HCT116 (cell line): ENCODE results near the gene PAIP1. TPM values are rescaled to one million over a fixed set of nuclear protein-coding genes. Genes with fewer than 3 reads are reported as not detected.

Source experiments
- ATAC-seq: fragments of 200-7000 bp; cut with Tn5 transposase; 2 replicates; pipeline ENCODE4 v1.9.1; 2020; ENCODE audit warnings: mild to moderate bottlenecking, moderate library complexity
- BruUV-seq: library from RNA; stranded (reverse); fragments of 400-500 nt; replicated peaks from 2 replicates; lab custom pipeline; 2021; lab: Mats Ljungman, UMichigan
- CTCF ChIA-PET: fragments of 300-600 bp; sonication (Branson Sonifier 250); formaldehyde crosslinking; loops from one replicate; lab custom pipeline; 2021; ENCODE audit warnings: antibody characterized with exemption; lab: Charles Lee
- POLR2A ChIA-PET: fragments of 300-600, 350-600 bp; sonication (Branson Sonifier 250); formaldehyde crosslinking; loops from one replicate; lab custom pipeline; 2021; ENCODE audit warnings: antibody characterized with exemption; lab: Charles Lee
- RAD21 ChIA-PET, 2 experiments: fragments of 300-600 bp; sonication (Branson Sonifier 250); formaldehyde crosslinking; loops; one replicate each; lab custom pipeline; 2023; ENCODE audit warnings: low total read pairs in 2 of 2; ENCODE audit not compliant: uncharacterized antibody in 2 of 2, unreplicated experiment in 2 of 2, low non-redundant PET in 1 of 2; lab: Charles Lee
- DNase-seq: peaks from one replicate; pipeline ENCODE4 v3.0.0-alpha.2; 2010; ENCODE audit warnings: low read depth, low spot score
- H2AFZ ChIP-seq: fragments of 200-600 bp; shearing (Covaris generic), sonication (generic); 2 replicates; pipeline ENCODE4 v1.6.1; 2017; ENCODE audit warnings: low read depth, mixed run types, mixed read lengths, antibody characterized with exemption, low read length; ENCODE audit not compliant: poor library complexity, severe bottlenecking
- H3K27ac ChIP-seq: 2 replicates; pipeline ENCODE4 v1.5.1; 2012; ENCODE audit warnings: low read depth, low read length
- H3K27me3 ChIP-seq: fragments of 200-600 bp; sonication (generic); 2 replicates; pipeline ENCODE4 v1.6.1; 2016; ENCODE audit warnings: mixed run types, low read length, mixed read lengths; ENCODE audit not compliant: insufficient read depth
- H3K36me3 ChIP-seq, 2 experiments: fragments of 200-500 bp in 1 of 2; fragments of 200-600 bp in 1 of 2; sonication (Bioruptor generic) in 1 of 2; sonication (generic) in 1 of 2; 2 replicates each; pipeline versions ENCODE4 v1.5.1 to v1.6.1; 2014 to 2016; ENCODE audit warnings: low read length in 2 of 2, inconsistent platforms in 1 of 2, mixed read lengths in 1 of 2, mixed run types in 1 of 2; ENCODE audit not compliant: insufficient read depth in 2 of 2, control insufficient read depth in 1 of 2
- H3K4me1 ChIP-seq, 2 experiments: fragments of 200-600 bp in 1 of 2; sonication (generic) in 1 of 2; 2 replicates each; pipeline versions ENCODE4 v1.5.1 to v1.6.1; 2012 to 2017; ENCODE audit warnings: low read length in 2 of 2, inconsistent platforms in 1 of 2, mild to moderate bottlenecking in 1 of 2, mixed read lengths in 1 of 2, mixed run types in 1 of 2, moderate library complexity in 1 of 2; ENCODE audit not compliant: insufficient read depth in 2 of 2, control insufficient read depth in 1 of 2
- H3K4me2 ChIP-seq: fragments of 200-600 bp; sonication (generic); 2 replicates; pipeline ENCODE4 v1.6.1; 2017; ENCODE audit warnings: mixed run types, low read length, mixed read lengths
- H3K4me3 ChIP-seq, 2 experiments: fragments of 200-600 bp in 1 of 2; sonication (generic) in 1 of 2; replicated peaks in 1 of 2; 2 replicates each; pipeline ENCODE4 v1.5.1; 2011 to 2016; ENCODE audit warnings: low read length in 2 of 2, control low read depth in 1 of 2, low read depth in 1 of 2, mild to moderate bottlenecking in 1 of 2, mixed read lengths in 1 of 2, mixed run types in 1 of 2
- H3K79me2 ChIP-seq: fragments of 200-600 bp; sonication (generic); 2 replicates; pipeline ENCODE4 v1.6.1; 2017; ENCODE audit warnings: mild to moderate bottlenecking, mixed run types, low read length, moderate library complexity, mixed read lengths; ENCODE audit not compliant: insufficient read depth
- H3K9ac ChIP-seq: fragments of 200-600 bp; sonication (generic); 2 replicates; pipeline ENCODE4 v1.6.1; 2016; ENCODE audit warnings: low read length, mixed read lengths
- H3K9me2 ChIP-seq: fragments of 200-600 bp; sonication (generic), shearing (Covaris generic); 2 replicates; pipeline ENCODE4 v1.6.1; 2017; ENCODE audit warnings: mixed run types, mild to moderate bottlenecking, moderate library complexity; ENCODE audit not compliant: insufficient read depth
- H3K9me3 ChIP-seq, 2 experiments: fragments of 200-500 bp in 1 of 2; fragments of 200-600 bp in 1 of 2; sonication (Bioruptor generic) in 1 of 2; sonication (generic) in 1 of 2; 2 replicates each; pipeline ENCODE4 v1.6.1; 2014 to 2017; ENCODE audit warnings: low read length in 2 of 2, mixed read lengths in 2 of 2, inconsistent platforms in 1 of 2, low read depth in 1 of 2, mild to moderate bottlenecking in 1 of 2, mixed run types in 1 of 2, moderate library complexity in 1 of 2; ENCODE audit not compliant: control insufficient read depth in 1 of 2, insufficient read depth in 1 of 2
- H4K20me1 ChIP-seq: fragments of 200-600 bp; sonication (generic), shearing (Covaris generic); 2 replicates; pipeline ENCODE4 v1.6.1; 2017; ENCODE audit warnings: mixed run types, mild to moderate bottlenecking, moderate library complexity; ENCODE audit not compliant: insufficient read depth
- CBX3 ChIP-seq: IDR thresholded peaks from 2 replicates; pipeline ENCODE4 v1.6.1; 2012; ENCODE audit warnings: low read depth
- ELF1 ChIP-seq: IDR thresholded peaks from 2 replicates; pipeline ENCODE4 v1.6.1; 2012; ENCODE audit warnings: low read depth, borderline replicate concordance
- EZH2 ChIP-seq: fragments of 200-600 bp; sonication (generic); IDR thresholded peaks from 2 replicates; pipeline ENCODE4 v1.6.1; 2017; ENCODE audit warnings: antibody characterized with exemption, mixed run types
- EZH2phosphoT487 ChIP-seq: fragments of 200-600 bp; IDR thresholded peaks from 2 replicates; pipeline ENCODE4 v1.6.1; 2018; ENCODE audit warnings: antibody characterized with exemption, borderline replicate concordance
- FOSL1 ChIP-seq: IDR thresholded peaks from 2 replicates; pipeline ENCODE4 v1.6.1; 2012; ENCODE audit warnings: low read depth
- POLR2A ChIP-seq: IDR thresholded peaks from 2 replicates; pipeline ENCODE4 v1.7.0; 2011; ENCODE audit warnings: borderline replicate concordance; ENCODE audit not compliant: insufficient read depth, insufficient read length; ENCODE audit errors: extremely low read depth
- POLR2AphosphoS5 ChIP-seq: IDR thresholded peaks from 2 replicates; pipeline ENCODE4 v1.6.1; 2011; ENCODE audit warnings: mild to moderate bottlenecking, low read depth, low read length, moderate library complexity
- SP1 ChIP-seq: IDR thresholded peaks from 2 replicates; pipeline ENCODE4 v1.6.1; 2012; ENCODE audit warnings: low read depth
- TCF7L2 ChIP-seq: IDR thresholded peaks from 2 replicates; pipeline ENCODE4 v1.7.0; 2011; ENCODE audit warnings: borderline replicate concordance, inconsistent platforms; ENCODE audit not compliant: insufficient read depth, insufficient read length; ENCODE audit errors: extremely low read depth
- YY1 ChIP-seq: IDR thresholded peaks from 2 replicates; pipeline ENCODE4 v1.6.1; 2011; ENCODE audit warnings: low read length, low read depth, moderate library complexity, mild to moderate bottlenecking; ENCODE audit not compliant: insufficient replicate concordance; ENCODE audit errors: extremely low read depth
- ZNF274 ChIP-seq: fragments of 200-500 bp; sonication (Bioruptor generic); IDR thresholded peaks from 2 replicates; pipeline ENCODE4 v1.6.1; 2014; ENCODE audit warnings: mild to moderate bottlenecking, low read depth, low read length, inconsistent platforms
- intact Hi-C: fragments of 100-400 bp; cut with micrococcal nuclease; formaldehyde crosslinking; loops from 2 replicates; pipeline ENCODE4 v1.10.0; 2022
- total RNA-seq: library from RNA; stranded (reverse); gene quantifications from one replicate; pipeline ENCODE4 v1.2.1, GENCODE V29; 2021; ENCODE audit not compliant: unreplicated experiment
- TF ChIP-seq, protein P1 (sequence below): IDR thresholded peaks from 2 replicates; pipeline ENCODE4 v1.6.1; 2011; ENCODE audit warnings: mild to moderate bottlenecking, low read length, moderate library complexity; ENCODE audit not compliant: insufficient replicate concordance; ENCODE audit errors: extremely low read depth
- TF ChIP-seq, protein P2 (sequence below): IDR thresholded peaks from 2 replicates; pipeline ENCODE4 v1.6.1; 2012; ENCODE audit warnings: low read depth
- TF ChIP-seq, protein P3 (sequence below), 3 experiments: fragments of 200-600 bp in 1 of 3; sonication (generic) in 1 of 3; IDR thresholded peaks in 2 of 3; conservative IDR thresholded peaks in 1 of 3; 2 replicates each; pipeline ENCODE4 v1.5.1; 2012 to 2017; ENCODE audit warnings: low read depth in 2 of 3, low read length in 2 of 3, antibody characterized with exemption in 1 of 3, borderline replicate concordance in 1 of 3, control low read depth in 1 of 3, mild to moderate bottlenecking in 1 of 3, mixed read lengths in 1 of 3, mixed run types in 1 of 3, moderate library complexity in 1 of 3; ENCODE audit not compliant: insufficient read depth in 1 of 3
- TF ChIP-seq, protein P4 (sequence below): IDR thresholded peaks from 2 replicates; pipeline ENCODE4 v1.6.1; 2012

The PAIP1 gene
- total RNA-seq, 1 experiment from 2014 or later = 83.8 TPM

DNA sequence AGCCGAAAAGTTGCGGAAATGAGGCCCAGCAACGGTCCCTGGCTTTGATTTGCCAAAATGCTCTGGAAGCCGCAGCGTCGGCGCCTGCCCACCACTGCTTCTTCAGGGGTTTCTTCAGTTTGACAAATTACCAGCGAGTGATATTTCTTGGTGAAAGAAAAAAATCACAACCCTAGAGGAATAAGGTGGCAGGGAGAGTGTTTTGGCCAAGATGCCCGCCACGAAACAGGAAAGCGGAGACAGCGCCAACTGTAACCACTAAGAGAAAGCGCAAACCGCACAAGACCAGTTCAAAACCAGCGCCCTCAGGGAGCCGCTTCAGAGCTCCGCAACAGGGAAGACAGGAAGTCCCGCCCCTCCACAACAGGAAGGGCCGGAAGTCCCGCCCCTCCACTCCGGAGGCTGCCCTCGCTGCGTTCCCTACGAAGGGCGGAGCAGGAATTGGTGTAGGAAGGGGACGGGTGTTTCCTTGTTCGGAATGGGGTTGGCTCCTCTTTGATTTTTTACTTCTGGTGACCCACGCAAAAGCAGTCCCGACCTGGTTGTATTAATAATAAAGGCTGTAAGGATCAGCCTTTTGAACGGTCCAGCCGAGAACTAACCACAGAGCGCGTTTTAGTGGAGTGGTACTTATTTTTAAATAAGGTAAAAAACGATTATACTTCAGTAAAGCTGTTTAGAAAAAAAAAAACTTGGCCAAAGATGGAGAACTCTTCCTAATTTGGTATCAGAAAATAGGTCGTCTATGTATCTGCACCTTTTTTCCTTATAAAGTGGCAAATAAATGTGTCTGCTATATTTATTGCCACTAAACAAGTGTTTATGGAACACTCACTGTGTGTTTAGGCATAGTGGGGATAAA is 41.8 kb downstream of the PAIP1 start, which contains the start of gene C5orf34 (continued):
- no peak for TF ChIP-seq EZH2phosphoT487
- no peak for TF ChIP-seq EZH2
- peak; percentile 77 for TF ChIP-seq TCF7L2
- TF ChIP-seq ZNF274 = no peak

DNA sequence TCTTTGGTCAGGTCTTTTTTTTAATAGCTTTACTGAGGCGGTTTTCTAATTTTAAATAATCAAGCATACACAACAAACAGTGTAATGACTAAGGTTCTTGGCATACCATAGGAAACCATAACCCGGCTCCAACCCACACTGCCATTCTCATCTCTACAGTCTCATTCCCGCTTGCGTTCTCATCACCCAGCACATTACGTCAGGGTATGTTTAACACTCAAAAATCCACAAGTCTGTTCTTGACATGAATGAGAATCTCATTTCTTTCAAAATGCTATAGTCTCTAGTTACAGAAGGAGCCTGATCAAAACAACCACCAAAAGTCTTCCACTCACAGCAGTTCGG is 42.4 kb downstream of the PAIP1 start:
- ChIA-PET RAD21 (no interaction called here), CTCF (interaction anchor here (1.2 kb wide), 1 partner anchor 30 kb away, joined by 5 read pairs; the partner anchor contains the start of gene TMEM267), POLR2A (interaction anchor here (1.0 to 1.1 kb wide), 4 partner anchors 9 to 30 kb away, joined by 3 to 10 read pairs (median 6); partner anchors contain the start of gene TMEM267)
- H3K4me1 ChIP-seq = peaks cover 5 to 18% of the 10 kb centered on the region in 2 experiments; a peak in 2 of 4 replicates
- no peaks in the 10 kb centered on the region for H4K20me1 ChIP-seq
- TSS peak; percentile 88 for BruUV-seq
- H3K79me2 ChIP-seq = peaks cover 16% of the 10 kb centered on the region
- peak overlapping the region; percentile 86 for H3K9ac ChIP-seq
- no peaks in the 10 kb centered on the region for H3K9me2 ChIP-seq
- DNase-seq (no peak), ATAC-seq (peak; percentile 55)
- peak overlapping the region; percentile 80 to 85 for H3K4me3 ChIP-seq
- H3K27ac ChIP-seq = peak overlapping the region; percentile 70
- H3K9me3 ChIP-seq = no peaks in the 10 kb centered on the region
- intact Hi-C loops = no loop called here
- H2AFZ ChIP-seq = peak overlapping the region; percentile 79
- H3K27me3 ChIP-seq = no peaks in the 10 kb centered on the region
- no peaks in the 10 kb centered on the region for H3K36me3 ChIP-seq
- H3K4me2 ChIP-seq = peak overlapping the region; percentile 76
- TF ChIP-seq ZNF274 = no peak
- no peak for TF ChIP-seq ELF1
- no peak for TF ChIP-seq POLR2A
- TF ChIP-seq CBX3 = no peak
- no peak for TF ChIP-seq POLR2AphosphoS5
- TF ChIP-seq SP1 = no peak
- no peak for TF ChIP-seq FOSL1
- TF ChIP-seq, protein P1, sequence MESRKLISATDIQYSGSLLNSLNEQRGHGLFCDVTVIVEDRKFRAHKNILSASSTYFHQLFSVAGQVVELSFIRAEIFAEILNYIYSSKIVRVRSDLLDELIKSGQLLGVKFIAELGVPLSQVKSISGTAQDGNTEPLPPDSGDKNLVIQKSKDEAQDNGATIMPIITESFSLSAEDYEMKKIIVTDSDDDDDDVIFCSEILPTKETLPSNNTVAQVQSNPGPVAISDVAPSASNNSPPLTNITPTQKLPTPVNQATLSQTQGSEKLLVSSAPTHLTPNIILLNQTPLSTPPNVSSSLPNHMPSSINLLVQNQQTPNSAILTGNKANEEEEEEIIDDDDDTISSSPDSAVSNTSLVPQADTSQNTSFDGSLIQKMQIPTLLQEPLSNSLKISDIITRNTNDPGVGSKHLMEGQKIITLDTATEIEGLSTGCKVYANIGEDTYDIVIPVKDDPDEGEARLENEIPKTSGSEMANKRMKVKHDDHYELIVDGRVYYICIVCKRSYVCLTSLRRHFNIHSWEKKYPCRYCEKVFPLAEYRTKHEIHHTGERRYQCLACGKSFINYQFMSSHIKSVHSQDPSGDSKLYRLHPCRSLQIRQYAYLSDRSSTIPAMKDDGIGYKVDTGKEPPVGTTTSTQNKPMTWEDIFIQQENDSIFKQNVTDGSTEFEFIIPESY = no peak
- TF ChIP-seq, protein P2, sequence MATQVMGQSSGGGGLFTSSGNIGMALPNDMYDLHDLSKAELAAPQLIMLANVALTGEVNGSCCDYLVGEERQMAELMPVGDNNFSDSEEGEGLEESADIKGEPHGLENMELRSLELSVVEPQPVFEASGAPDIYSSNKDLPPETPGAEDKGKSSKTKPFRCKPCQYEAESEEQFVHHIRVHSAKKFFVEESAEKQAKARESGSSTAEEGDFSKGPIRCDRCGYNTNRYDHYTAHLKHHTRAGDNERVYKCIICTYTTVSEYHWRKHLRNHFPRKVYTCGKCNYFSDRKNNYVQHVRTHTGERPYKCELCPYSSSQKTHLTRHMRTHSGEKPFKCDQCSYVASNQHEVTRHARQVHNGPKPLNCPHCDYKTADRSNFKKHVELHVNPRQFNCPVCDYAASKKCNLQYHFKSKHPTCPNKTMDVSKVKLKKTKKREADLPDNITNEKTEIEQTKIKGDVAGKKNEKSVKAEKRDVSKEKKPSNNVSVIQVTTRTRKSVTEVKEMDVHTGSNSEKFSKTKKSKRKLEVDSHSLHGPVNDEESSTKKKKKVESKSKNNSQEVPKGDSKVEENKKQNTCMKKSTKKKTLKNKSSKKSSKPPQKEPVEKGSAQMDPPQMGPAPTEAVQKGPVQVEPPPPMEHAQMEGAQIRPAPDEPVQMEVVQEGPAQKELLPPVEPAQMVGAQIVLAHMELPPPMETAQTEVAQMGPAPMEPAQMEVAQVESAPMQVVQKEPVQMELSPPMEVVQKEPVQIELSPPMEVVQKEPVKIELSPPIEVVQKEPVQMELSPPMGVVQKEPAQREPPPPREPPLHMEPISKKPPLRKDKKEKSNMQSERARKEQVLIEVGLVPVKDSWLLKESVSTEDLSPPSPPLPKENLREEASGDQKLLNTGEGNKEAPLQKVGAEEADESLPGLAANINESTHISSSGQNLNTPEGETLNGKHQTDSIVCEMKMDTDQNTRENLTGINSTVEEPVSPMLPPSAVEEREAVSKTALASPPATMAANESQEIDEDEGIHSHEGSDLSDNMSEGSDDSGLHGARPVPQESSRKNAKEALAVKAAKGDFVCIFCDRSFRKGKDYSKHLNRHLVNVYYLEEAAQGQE = no peak
- TF ChIP-seq, protein P3, sequence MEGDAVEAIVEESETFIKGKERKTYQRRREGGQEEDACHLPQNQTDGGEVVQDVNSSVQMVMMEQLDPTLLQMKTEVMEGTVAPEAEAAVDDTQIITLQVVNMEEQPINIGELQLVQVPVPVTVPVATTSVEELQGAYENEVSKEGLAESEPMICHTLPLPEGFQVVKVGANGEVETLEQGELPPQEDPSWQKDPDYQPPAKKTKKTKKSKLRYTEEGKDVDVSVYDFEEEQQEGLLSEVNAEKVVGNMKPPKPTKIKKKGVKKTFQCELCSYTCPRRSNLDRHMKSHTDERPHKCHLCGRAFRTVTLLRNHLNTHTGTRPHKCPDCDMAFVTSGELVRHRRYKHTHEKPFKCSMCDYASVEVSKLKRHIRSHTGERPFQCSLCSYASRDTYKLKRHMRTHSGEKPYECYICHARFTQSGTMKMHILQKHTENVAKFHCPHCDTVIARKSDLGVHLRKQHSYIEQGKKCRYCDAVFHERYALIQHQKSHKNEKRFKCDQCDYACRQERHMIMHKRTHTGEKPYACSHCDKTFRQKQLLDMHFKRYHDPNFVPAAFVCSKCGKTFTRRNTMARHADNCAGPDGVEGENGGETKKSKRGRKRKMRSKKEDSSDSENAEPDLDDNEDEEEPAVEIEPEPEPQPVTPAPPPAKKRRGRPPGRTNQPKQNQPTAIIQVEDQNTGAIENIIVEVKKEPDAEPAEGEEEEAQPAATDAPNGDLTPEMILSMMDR (IDR thresholded peaks at IDR 0.05 in 2 of 3, conservative IDR thresholded peaks at IDR 0.05 in 1 of 3; ENCODE audit: borderline replicate concordance in 1 of 3, insufficient read depth in 1 of 3, low read depth in 2 of 3, low read length in 2 of 3) = no peak
- TF ChIP-seq TCF7L2 = no peak
- TF ChIP-seq, protein P4, sequence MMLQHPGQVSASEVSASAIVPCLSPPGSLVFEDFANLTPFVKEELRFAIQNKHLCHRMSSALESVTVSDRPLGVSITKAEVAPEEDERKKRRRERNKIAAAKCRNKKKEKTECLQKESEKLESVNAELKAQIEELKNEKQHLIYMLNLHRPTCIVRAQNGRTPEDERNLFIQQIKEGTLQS = no peak
- TF ChIP-seq YY1 = no peak
